ENCODE measurements around the gene CEBPG.

Gene CEBPG

GRCh38 chr19:33332248-33332647, 41.3 kb upstream of the CEBPG start:
- no peak for TF ChIP-seq CTCF (IDR thresholded peaks at IDR 0.05; ENCODE audit: insufficient read depth, low read length, poor library complexity, severe bottlenecking)
- no peak overlapping the region for H3K4me3 ChIP-seq (replicated peaks; ENCODE audit: low read depth, low read length)
- no peak for DNase-seq (ENCODE audit: extremely low read depth, insufficient read length)
- no peaks in the 10 kb centered on the region; the same call in 1 of the 2 replicates for H3K27me3 ChIP-seq (replicated peaks; ENCODE audit: control insufficient read depth, insufficient read depth, low read length)
- no peaks in the 10 kb centered on the region for H3K36me3 ChIP-seq (ENCODE audit: control insufficient read depth, insufficient read depth, low read length)

- Histone ChIP-seq H3K27me3 (replicated peaks; ENCODE audit: control insufficient read depth, insufficient read depth, low read length) (no peaks in the 10 kb centered on the region; the same call in 1 of the 2 replicates), H3K36me3 (ENCODE audit: control insufficient read depth, insufficient read depth, low read length) (no peaks in the 10 kb centered on the region), H3K4me3 (replicated peaks; ENCODE audit: low read depth, low read length) (no peak overlapping the region)
- TF ChIP-seq CTCF (IDR thresholded peaks at IDR 0.05; ENCODE audit: insufficient read depth, low read length, poor library complexity, severe bottlenecking): no peak
- no peak for DNase-seq (ENCODE audit: extremely low read depth, insufficient read length)
Observed at GRCh38 chr19:33333151-33333550, 40.4 kb upstream of the CEBPG start.

GRCh38 chr19:33333642-33334041, 39.9 kb upstream of the CEBPG start:
- H3K36me3 ChIP-seq (ENCODE audit: control insufficient read depth, insufficient read depth, low read length): no peaks in the 10 kb centered on the region
- no peaks in the 10 kb centered on the region; the same call in 1 of the 2 replicates for H3K27me3 ChIP-seq (replicated peaks; ENCODE audit: control insufficient read depth, insufficient read depth, low read length)
- no peak for DNase-seq (ENCODE audit: extremely low read depth, insufficient read length)
- no peak for TF ChIP-seq CTCF (IDR thresholded peaks at IDR 0.05; ENCODE audit: insufficient read depth, low read length, poor library complexity, severe bottlenecking)
- no peak overlapping the region for H3K4me3 ChIP-seq (replicated peaks; ENCODE audit: low read depth, low read length)

- no peak for TF ChIP-seq CTCF (IDR thresholded peaks at IDR 0.05; ENCODE audit: insufficient read depth, low read length, poor library complexity, severe bottlenecking)
- Histone ChIP-seq H3K36me3 (ENCODE audit: control insufficient read depth, insufficient read depth, low read length) (no peaks in the 10 kb centered on the region), H3K27me3 (replicated peaks; ENCODE audit: control insufficient read depth, insufficient read depth, low read length) (no peaks in the 10 kb centered on the region; the same call in 1 of the 2 replicates), H3K4me3 (replicated peaks; ENCODE audit: low read depth, low read length) (no peak overlapping the region)
- no peak for DNase-seq (ENCODE audit: extremely low read depth, insufficient read length)
Observed at GRCh38 chr19:33334271-33334670, 39.2 kb upstream of the CEBPG start.

- Histone ChIP-seq H3K27me3 (replicated peaks; ENCODE audit: control insufficient read depth, insufficient read depth, low read length) (no peaks in the 10 kb centered on the region), H3K4me3 (replicated peaks; ENCODE audit: low read depth, low read length) (no peak overlapping the region), H3K36me3 (ENCODE audit: control insufficient read depth, insufficient read depth, low read length) (no peaks in the 10 kb centered on the region)
- DNase-seq (ENCODE audit: extremely low read depth, insufficient read length): no peak
- TF ChIP-seq CTCF (IDR thresholded peaks at IDR 0.05; ENCODE audit: insufficient read depth, low read length, poor library complexity, severe bottlenecking): no peak
Observed at GRCh38 chr19:33335446-33335845, 38.1 kb upstream of the CEBPG start.

Measured in GM06990 (cell line).